Posterior vena cava (tissue), 2 donors: ENCODE results near the gene OCA2. TPM values are rescaled to one million over a fixed set of nuclear protein-coding genes. Genes with fewer than 3 reads are reported as not detected.
"Not testable (repeated sequence)": the region's sequence is repeated elsewhere in the genome, so short reads cannot be mapped to it uniquely, and the experiment has no call there.

ENCODE experiments used
- DNase-seq: peaks from one replicate; pipeline ENCODE4 v3.0.0-alpha.2; 2020; ENCODE audit warnings: low spot score
- intact Hi-C, 2 donors: fragments of 100-400 bp; cut with DNase I; formaldehyde crosslinking; loops; one replicate each; pipeline versions ENCODE4 v1.14.1 to v1.14.2; 2022 to 2023
- long read RNA-seq, 2 donors: library from polyadenylated mRNA; unstranded; transcript quantifications; one replicate each; pipeline ENCODE4 v2.0.0, GENCODE V29; 2020 to 2021
- total RNA-seq, 2 donors: library from RNA; stranded (reverse); fragmentation: NEBNext Ultra II Directional; extraction: Animal tissue kit (Norgen Biotek cat#: 25700); gene quantifications; one replicate each; pipeline ENCODE4 v1.2.1, GENCODE V29; 2021
- donor health status: DM: yes; HTN: yes; CAD: no.
- donor health status: DM: yes; HTN: yes; CAD: no.

The OCA2 gene
- 1 to 10 TPM in 1 of 2 donors, under 1 TPM in 1; 0.38 to 1.4 TPM for total RNA-seq
- long read RNA-seq, donor 1, partial matches to known transcripts: 0 of 1 reads
- long read RNA-seq, donor 1, other reads (novel, unspliced or antisense): 1 of 1 reads
- long read RNA-seq, donor 2: 0 reads

GRCh38 chr15:28098766-28099554 lies at the start of gene OCA2:
OCA2 (minus strand) TSS chr15:28099315; CDS start chr15:28081874, 17,441 bp downstream.
- intact Hi-C loops: no loop called here
- DNase-seq: peak; percentile 85

- no peak for DNase-seq
- intact Hi-C loops: no loop called here
Observed at GRCh38 chr15:28147801-28148200, 48.7 kb upstream of the OCA2 start.

GRCh38 chr15:28145419-28145818 lies 46.3 kb upstream of the OCA2 start:
- intact Hi-C loops, DNase-seq: not testable (repeated sequence)

GRCh38 chr15:28140062-28140461 lies 40.9 kb upstream of the OCA2 start:
- no peak for DNase-seq
- intact Hi-C loops: no loop called here

GRCh38 chr15:28137408-28138039 lies 38.4 kb upstream of the OCA2 start:
- intact Hi-C loops, DNase-seq: not testable (repeated sequence)

- DNase-seq, intact Hi-C loops: not testable (repeated sequence)
Observed at GRCh38 chr15:28136236-28136904, 37.3 kb upstream of the OCA2 start.

- no peak for DNase-seq
- intact Hi-C loops: loop anchor here in 1 of 2 donors (5.0 kb wide), 1 partner anchor 986 kb away; no protein-coding TSS in a partner anchor
Observed at GRCh38 chr15:28133281-28133680, 34.2 kb upstream of the OCA2 start.

- intact Hi-C loops: loop anchor here in 1 of 2 donors (5.0 kb wide), 1 partner anchor 985 kb away; no protein-coding TSS in a partner anchor
- DNase-seq: no peak
Observed at GRCh38 chr15:28132524-28133275, 33.6 kb upstream of the OCA2 start.

- DNase-seq: no peak
- intact Hi-C loops: loop anchor here in 1 of 2 donors (5.0 kb wide), 1 partner anchor 985 kb away; no protein-coding TSS in a partner anchor
Observed at GRCh38 chr15:28131946-28132345, 32.8 kb upstream of the OCA2 start.

GRCh38 chr15:28131400-28131799 lies 32.3 kb upstream of the OCA2 start:
- peak; percentile 75 for DNase-seq
- intact Hi-C loops: loop anchor here in 1 of 2 donors (5.0 kb wide), 1 partner anchor 984 kb away; no protein-coding TSS in a partner anchor

- intact Hi-C loops: loop anchor here in 1 of 2 donors (5.0 kb wide), 1 partner anchor 983 kb away; no protein-coding TSS in a partner anchor
- no peak for DNase-seq
Observed at GRCh38 chr15:28130651-28131050, 31.5 kb upstream of the OCA2 start.

GRCh38 chr15:28129231-28129848 lies 30.2 kb upstream of the OCA2 start:
- no peak for DNase-seq
- intact Hi-C loops: loop anchor here in 1 of 2 donors (10.0 kb wide), 1 partner anchor 55 kb away; no protein-coding TSS in a partner anchor

- no peak for DNase-seq
- intact Hi-C loops: loop anchor here in 1 of 2 donors (10.0 kb wide), 1 partner anchor 53 kb away; no protein-coding TSS in a partner anchor
Observed at GRCh38 chr15:28128031-28128430, 28.9 kb upstream of the OCA2 start.

GRCh38 chr15:28127036-28127435 lies 27.9 kb upstream of the OCA2 start:
- intact Hi-C loops: loop anchor here in 1 of 2 donors (10.0 kb wide), 1 partner anchor 52 kb away; no protein-coding TSS in a partner anchor
- no peak for DNase-seq

- intact Hi-C loops: loop anchor here in 1 of 2 donors (10.0 kb wide), 1 partner anchor 51 kb away; no protein-coding TSS in a partner anchor
- DNase-seq: no peak
Observed at GRCh38 chr15:28125673-28126651, 26.8 kb upstream of the OCA2 start.

- no peak for DNase-seq
- intact Hi-C loops: loop anchor here in 1 of 2 donors (10.0 kb wide), 1 partner anchor 50 kb away; no protein-coding TSS in a partner anchor
Observed at GRCh38 chr15:28124841-28125240, 25.7 kb upstream of the OCA2 start.
